Stimulated activated CD8-positive, alpha-beta memory T cell treated with anti-CD3 and anti-CD28 coated beads, Interleukin-4, amount 100 ng/mL, for 1 hour (primary cell): ENCODE measurements around the gene MRM3.
"Not testable (repeated sequence)": the region's sequence is repeated elsewhere in the genome, so short reads cannot be mapped to it uniquely, and the experiment has no call there.

Experiments
- DNase-seq, 2 donors: peaks; one replicate each; pipeline ENCODE4 v3.0.0-alpha.2; 2020; ENCODE audit warnings: low read depth in 2 of 2, low spot score in 1 of 2

The MRM3 gene, protein sequence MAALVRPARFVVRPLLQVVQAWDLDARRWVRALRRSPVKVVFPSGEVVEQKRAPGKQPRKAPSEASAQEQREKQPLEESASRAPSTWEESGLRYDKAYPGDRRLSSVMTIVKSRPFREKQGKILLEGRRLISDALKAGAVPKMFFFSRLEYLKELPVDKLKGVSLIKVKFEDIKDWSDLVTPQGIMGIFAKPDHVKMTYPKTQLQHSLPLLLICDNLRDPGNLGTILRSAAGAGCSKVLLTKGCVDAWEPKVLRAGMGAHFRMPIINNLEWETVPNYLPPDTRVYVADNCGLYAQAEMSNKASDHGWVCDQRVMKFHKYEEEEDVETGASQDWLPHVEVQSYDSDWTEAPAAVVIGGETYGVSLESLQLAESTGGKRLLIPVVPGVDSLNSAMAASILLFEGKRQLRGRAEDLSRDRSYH

GRCh38 chr17:781805-782731 is at the start of gene MRM3, which contains the start of gene GLOD4:
Gene MRM3 (plus strand): TSS chr17:782353. CDS start chr17:782379, 26 bp downstream.
Gene GLOD4 (minus strand): TSS chr17:782280. CDS start chr17:782255, 25 bp downstream.
- peak; percentile 86 to 97 for DNase-seq

DNA sequence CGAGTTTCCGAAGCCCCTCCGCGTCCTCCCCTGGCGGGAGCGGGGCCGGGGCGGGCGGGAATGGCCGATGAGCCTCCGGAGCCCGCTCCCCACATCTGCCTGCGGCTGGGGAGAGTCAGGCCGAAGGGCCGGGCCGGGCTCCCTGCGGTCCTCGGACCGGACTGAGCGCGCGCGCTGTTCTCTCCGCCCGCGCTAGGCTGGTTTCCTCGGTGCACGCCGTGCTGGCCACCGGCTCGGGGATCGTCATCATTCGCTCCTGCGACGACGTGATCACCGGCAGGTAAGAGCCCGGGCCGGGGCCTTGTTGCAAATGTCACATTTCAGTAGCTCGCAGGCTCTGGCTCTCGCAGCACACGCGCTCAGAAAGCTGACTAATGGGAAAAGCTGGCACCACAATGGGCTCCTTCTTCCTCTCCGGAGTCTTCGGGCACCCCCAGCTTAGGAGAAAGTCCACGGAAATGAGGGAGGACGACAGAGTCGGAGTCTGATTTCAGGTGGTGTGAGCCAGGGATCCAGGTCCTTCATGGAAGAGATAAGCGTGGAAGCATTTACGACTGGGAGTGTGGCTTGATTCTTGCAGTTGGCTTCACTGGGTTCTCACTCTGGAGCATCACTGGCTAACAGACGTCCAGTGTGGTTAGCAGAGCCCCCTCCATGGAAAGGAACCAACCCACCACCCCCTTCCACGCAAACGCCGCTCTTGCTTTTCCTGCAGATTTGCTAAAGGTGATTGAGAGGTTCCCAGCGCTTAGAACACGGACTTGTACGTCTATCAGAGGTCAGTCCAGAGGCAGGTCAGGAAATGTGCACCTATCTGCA is 49.0 kb upstream of the MRM3 start:
- no peak for DNase-seq

DNA sequence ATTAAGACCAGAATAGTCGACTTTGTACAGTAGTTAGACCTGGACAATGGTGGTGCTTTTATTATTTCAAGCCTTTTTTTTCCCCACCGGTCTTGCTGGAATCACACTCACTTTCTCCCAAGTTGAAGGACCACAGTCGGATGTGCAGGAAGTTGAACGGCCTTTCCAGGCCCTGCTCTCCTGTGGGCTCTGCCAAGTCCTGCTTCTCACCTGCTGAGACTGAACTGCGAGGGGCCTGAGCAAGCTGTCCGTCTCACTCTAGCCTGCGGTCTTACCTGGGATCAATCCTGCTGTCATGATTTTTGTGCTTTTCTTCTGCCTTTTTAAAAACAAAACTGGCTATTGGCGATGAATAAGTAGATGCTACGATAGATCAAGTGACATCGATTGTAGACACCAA is 48.4 kb upstream of the MRM3 start:
- DNase-seq: no peak

DNA sequence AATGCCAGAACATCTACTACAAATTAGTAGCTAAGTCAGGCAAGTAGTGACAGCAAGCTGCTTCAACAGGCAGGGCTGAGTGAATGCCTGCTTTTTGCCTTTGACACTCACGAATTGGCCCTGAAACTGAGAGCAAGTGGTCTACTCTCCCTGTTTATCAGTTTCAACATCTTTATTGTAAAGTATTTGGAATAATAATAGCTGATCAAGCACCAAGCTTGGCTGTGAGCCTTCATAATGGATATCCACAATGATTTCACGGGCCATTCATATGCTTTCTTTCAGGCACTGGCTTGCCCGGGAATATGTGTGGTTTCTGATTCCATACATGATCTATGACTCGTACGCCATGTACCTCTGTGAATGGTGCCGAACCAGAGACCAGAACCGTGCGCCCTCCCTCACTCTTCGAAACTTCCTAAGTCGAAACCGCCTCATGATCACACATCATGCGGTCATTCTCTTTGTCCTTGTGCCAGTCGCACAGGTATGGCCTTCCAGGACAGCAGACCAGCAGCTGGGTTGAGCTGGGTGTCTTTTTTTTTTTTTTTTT is 44.5 kb upstream of the MRM3 start:
- no peak for DNase-seq

- DNase-seq: no peak
Measured at GRCh38 chr17:740240-741017, 41.7 kb upstream of the MRM3 start.

DNA sequence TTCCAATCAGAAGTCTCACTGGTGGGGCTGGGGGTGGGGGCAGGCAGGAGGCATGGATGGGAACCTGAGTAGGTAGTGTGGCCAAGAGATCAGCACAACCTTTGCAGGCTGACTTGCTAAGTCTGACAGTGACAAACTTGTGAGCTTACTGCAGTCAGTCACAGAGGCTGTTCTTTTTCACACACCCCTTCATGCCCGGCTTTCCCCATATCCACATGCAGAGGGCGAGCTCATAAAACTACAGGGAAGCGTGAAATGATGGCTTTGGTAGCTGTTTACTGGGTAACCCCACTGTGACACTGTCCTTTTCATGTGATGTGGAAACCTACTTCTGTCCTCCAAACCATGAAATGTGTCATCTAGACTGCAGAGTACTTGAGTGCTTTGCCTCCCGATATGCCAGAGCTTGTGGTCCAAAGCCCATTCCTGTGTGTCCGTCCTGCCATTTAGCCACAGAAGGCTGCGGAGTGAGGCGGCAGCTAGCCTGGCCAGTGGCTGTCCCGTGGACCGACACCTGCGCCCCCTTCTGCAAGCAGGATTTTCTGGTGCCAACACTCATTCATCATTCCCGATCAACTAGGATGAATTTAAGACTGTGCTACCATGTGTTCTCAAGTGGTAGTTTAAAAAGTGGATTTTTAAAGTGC is 39.9 kb upstream of the MRM3 start:
- DNase-seq: no peak

DNA sequence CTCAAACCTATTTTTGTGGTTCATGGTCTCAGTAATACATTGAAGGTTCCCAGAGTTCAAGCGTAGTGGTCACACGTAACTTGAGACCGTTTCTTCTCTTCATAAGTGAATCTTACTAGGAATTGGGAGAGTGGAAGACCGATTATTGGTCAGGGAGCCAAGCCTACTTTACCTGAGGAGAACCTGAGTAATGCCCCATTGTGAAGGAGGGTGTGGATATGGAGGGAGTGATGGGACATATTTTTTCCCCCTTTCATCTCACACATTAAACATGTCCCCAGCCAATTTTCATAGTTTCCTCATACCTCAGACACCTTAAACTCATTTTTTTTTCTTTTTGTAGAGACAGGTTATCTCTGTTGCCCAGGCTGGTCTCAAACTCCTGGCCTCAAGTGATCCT is 39.0 kb upstream of the MRM3 start:
- no peak for DNase-seq

DNA sequence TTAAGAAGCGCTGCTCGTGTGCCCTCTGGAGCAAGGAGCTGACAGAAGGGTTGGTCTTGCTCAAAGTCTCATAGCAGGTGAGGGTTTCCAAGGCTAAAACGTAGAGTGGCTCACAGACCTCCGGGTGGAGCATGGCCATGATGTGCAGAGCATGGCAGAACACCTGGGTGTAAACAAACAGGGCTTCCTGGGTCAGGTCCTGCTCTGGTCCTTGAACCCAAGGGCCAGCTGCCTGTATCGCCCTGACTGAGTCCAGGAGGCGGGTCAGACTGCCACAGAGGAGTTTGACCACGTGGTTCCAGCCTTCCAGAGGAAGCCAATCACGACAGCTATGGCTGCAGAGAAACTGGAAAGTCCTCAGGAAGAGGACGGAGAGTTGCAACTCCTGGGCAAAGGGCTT is 37.2 kb upstream of the MRM3 start:
- DNase-seq: no peak

GRCh38 chr17:745406-745805 is 36.7 kb upstream of the MRM3 start:
- DNase-seq: no peak

DNA sequence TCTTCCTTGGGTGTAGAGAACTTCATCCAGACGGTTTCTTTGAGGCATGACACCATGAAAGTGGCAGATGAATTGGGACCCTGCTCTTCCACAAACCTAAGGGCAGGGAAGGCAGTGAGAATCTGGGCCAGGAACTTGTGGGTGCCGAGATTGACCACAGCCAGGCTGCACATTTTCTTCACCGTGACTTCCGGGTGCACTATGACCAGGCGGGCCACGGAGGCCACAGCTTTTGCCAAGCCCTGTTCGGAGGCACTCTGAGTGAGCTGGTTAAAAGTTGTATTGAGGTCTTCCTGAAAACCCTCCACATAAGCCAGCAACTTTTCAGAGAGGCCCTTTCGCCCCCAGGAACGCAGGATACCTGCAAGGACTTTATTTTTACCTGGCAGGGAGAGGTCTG is 36.0 kb upstream of the MRM3 start:
- no peak for DNase-seq

GRCh38 chr17:746783-747629 is 35.1 kb upstream of the MRM3 start:
- no peak for DNase-seq

DNA sequence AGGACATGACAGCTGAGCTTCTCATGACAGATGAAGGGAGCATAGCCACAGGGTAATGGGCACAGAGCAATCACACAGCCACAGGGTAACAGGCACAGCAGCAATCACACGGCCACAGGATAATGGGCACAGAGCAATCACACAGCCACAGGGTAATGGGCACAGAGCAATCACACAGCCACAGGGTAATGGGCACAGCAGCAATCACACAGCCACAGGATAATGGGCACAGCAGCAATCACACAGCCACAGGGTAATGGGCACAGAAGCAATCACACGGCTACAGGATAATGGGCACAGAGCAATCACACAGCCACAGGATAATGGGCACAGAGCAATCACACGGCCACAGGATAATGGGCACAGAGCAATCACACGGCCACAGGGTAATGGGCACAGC is 33.5 kb upstream of the MRM3 start:
- not testable (repeated sequence) for DNase-seq

- not testable (repeated sequence) for DNase-seq
Measured at GRCh38 chr17:749359-749758, 32.8 kb upstream of the MRM3 start.

GRCh38 chr17:750431-751037 is 31.6 kb upstream of the MRM3 start:
- no peak for DNase-seq

- DNase-seq: peak in 1 of 2 donors; percentile 18
Measured at GRCh38 chr17:751269-752001, 30.7 kb upstream of the MRM3 start.

DNA sequence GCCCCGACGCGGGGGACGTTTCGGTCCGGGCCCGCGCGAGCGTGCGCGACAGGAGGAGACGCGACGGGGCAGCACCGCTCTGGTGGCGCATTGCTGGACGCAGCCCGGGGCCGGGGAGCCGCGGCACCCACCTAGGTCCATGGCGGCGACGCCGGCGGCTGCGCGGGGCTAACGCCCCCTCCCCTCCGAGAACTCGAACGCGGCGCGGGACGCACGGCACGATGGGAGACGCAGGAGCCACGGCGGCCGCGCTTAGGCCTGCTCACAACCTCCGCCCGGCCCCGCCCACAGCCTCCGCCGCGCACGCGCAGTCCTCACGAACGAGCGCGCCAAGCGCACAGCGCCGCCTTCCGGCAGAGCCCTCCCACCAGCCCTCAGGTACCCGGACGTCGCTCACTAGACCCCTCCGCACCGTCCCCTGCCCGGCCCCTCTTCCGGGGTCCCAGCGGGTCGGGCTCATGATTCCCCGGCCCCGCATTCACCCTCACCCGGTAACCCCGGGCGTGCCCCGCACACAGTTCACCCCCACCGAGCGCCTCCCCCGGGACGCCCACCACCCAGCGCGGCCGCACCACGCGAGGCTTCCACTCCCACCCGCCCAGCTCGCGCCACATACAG is 30.0 kb upstream of the MRM3 start, which contains the start of gene GEMIN4:
Gene GEMIN4, minus strand, starts transcription at position 263 of the 618 bp plus-strand sequence. Its CDS starts 122 bp downstream, at position 141.
- peak; percentile 97 to 98 for DNase-seq
